IMR-90 (cell line): ENCODE results near the gene UBA52. TPM values are rescaled to one million over a fixed set of nuclear protein-coding genes. Genes with fewer than 3 reads are reported as not detected.

Experiments
- ATAC-seq: fragments of 200-7000 bp; cut with Tn5 transposase; 2 replicates; pipeline ENCODE4 v1.9.1; 2020; ENCODE audit warnings: low read depth, mild to moderate bottlenecking, moderate library complexity
- BruUV-seq: library from RNA; stranded (reverse); fragments of 400-500 nt; replicated peaks from 2 replicates; lab custom pipeline; 2021; lab: Mats Ljungman, UMichigan
- CTCF ChIA-PET: fragments of 300-600 bp; formaldehyde crosslinking; extraction: SDS; loops from one replicate; lab custom pipeline; 2021; ENCODE audit warnings: antibody characterized with exemption; lab: Yijun Ruan, JAX
- POLR2A ChIA-PET: fragments of 300-600 bp; sonication (Branson Sonifier 250); formaldehyde crosslinking; loops from one replicate; lab custom pipeline; 2022; ENCODE audit warnings: antibody characterized with exemption; ENCODE audit not compliant: unreplicated experiment; lab: Charles Lee
- DNase-seq: peaks from one replicate; pipeline ENCODE4 v3.0.0; 2013
- H2AFZ ChIP-seq: replicated peaks from 2 replicates; pipeline ENCODE3; 2013; ENCODE audit warnings: low read length, mild to moderate bottlenecking; ENCODE audit not compliant: poor library complexity
- H2AK5ac ChIP-seq: 2 replicates; pipeline ENCODE4 v1.6.1; 2013; ENCODE audit warnings: low read depth, low read length, inconsistent platforms
- H2AK9ac ChIP-seq: replicated peaks from 2 replicates; pipeline ENCODE3; 2013; ENCODE audit warnings: mild to moderate bottlenecking, low read depth, low read length, moderate library complexity; ENCODE audit not compliant: poor library complexity
- H2BK120ac ChIP-seq: 2 replicates; pipeline ENCODE4 v1.6.1; 2013; ENCODE audit warnings: low read depth, low read length, inconsistent platforms
- H2BK15ac ChIP-seq: 3 replicates; pipeline ENCODE4 v1.6.1; 2013; ENCODE audit warnings: low read depth, low read length, inconsistent platforms
- H2BK20ac ChIP-seq: 2 replicates; pipeline ENCODE4 v1.6.1; 2013; ENCODE audit warnings: low read depth, mild to moderate bottlenecking, inconsistent platforms, low read length, moderate library complexity
- H2BK5ac ChIP-seq: 2 replicates; pipeline ENCODE4 v1.6.1; 2013; ENCODE audit warnings: mild to moderate bottlenecking, low read depth, low read length, inconsistent platforms; ENCODE audit not compliant: poor library complexity, severe bottlenecking
- H3K14ac ChIP-seq: replicated peaks from 2 replicates; pipeline ENCODE4 v1.6.1; 2013; ENCODE audit warnings: low read depth, low read length, inconsistent platforms
- H3K18ac ChIP-seq: 2 replicates; pipeline ENCODE4 v1.6.1; 2013; ENCODE audit warnings: low read depth, low read length, control low read depth
- H3K23ac ChIP-seq: 2 replicates; pipeline ENCODE4 v1.6.1; 2013; ENCODE audit warnings: low read depth, low read length, inconsistent platforms
- H3K27ac ChIP-seq: 2 replicates; pipeline ENCODE4 v1.5.1; 2013; ENCODE audit warnings: mild to moderate bottlenecking, control low read depth, low read length; ENCODE audit not compliant: insufficient read depth
- H3K27me3 ChIP-seq: 2 replicates; pipeline ENCODE4 v1.6.1; 2013; ENCODE audit warnings: low read length; ENCODE audit not compliant: control insufficient read depth, insufficient read depth
- H3K36me3 ChIP-seq: 2 replicates; pipeline ENCODE4 v1.6.1; 2013; ENCODE audit warnings: low read length, mixed read lengths; ENCODE audit not compliant: control insufficient read depth, insufficient read depth
- H3K4ac ChIP-seq: 2 replicates; pipeline ENCODE4 v1.6.1; 2013; ENCODE audit warnings: low read depth, low read length, inconsistent platforms
- H3K4me1 ChIP-seq: 2 replicates; pipeline ENCODE4 v1.6.1; 2013; ENCODE audit warnings: low read length, mixed read lengths; ENCODE audit not compliant: control insufficient read depth, insufficient read depth
- H3K4me2 ChIP-seq: 2 replicates; pipeline ENCODE4 v1.6.1; 2013; ENCODE audit warnings: low read depth, mild to moderate bottlenecking, control low read depth, low read length, moderate library complexity
- H3K4me3 ChIP-seq: 2 replicates; pipeline ENCODE4 v1.5.1; 2013; ENCODE audit warnings: low read depth, mild to moderate bottlenecking, control low read depth, low read length, moderate library complexity; ENCODE audit not compliant: insufficient read depth
- H3K56ac ChIP-seq: 2 replicates; pipeline ENCODE4 v1.6.1; 2013; ENCODE audit warnings: low read length, inconsistent platforms; ENCODE audit not compliant: insufficient read depth; ENCODE audit errors: extremely low read depth
- H3K79me1 ChIP-seq, 2 experiments: 2 replicates each; pipeline ENCODE4 v1.6.1; 2013; ENCODE audit warnings: low read length in 2 of 2, inconsistent platforms in 1 of 2, low read depth in 1 of 2
- H3K9ac ChIP-seq: 2 replicates; pipeline ENCODE4 v1.6.1; 2013; ENCODE audit warnings: low read depth, low read length, control low read depth
- H3K9me1 ChIP-seq: 2 replicates; pipeline ENCODE4 v1.6.1; 2013; ENCODE audit warnings: low read length, inconsistent platforms; ENCODE audit not compliant: insufficient read depth
- H3K9me3 ChIP-seq: 2 replicates; pipeline ENCODE4 v1.6.1; 2013; ENCODE audit warnings: low read length; ENCODE audit not compliant: control insufficient read depth, insufficient read depth
- H4K20me1 ChIP-seq: 2 replicates; pipeline ENCODE4 v1.6.1; 2013; ENCODE audit warnings: low read length, inconsistent platforms; ENCODE audit not compliant: insufficient read depth
- H4K5ac ChIP-seq: 2 replicates; pipeline ENCODE4 v1.6.1; 2013; ENCODE audit warnings: mild to moderate bottlenecking, low read depth, low read length, control low read depth
- H4K8ac ChIP-seq, 2 experiments: 2 replicates each; pipeline ENCODE4 v1.6.1; 2013; ENCODE audit warnings: low read depth in 2 of 2, low read length in 2 of 2, control low read depth in 1 of 2, inconsistent platforms in 1 of 2
- H4K91ac ChIP-seq: 2 replicates; pipeline ENCODE4 v1.6.1; 2013; ENCODE audit warnings: low read depth, low read length, inconsistent platforms; ENCODE audit not compliant: insufficient read depth
- BHLHE40 ChIP-seq: fragments of 150-350 bp; IDR thresholded peaks from 2 replicates; pipeline ENCODE4 v1.6.1; 2016; ENCODE audit warnings: mild to moderate bottlenecking, low read depth, low read length
- CEBPB ChIP-seq: IDR thresholded peaks from 2 replicates; pipeline ENCODE4 v1.6.1; 2012; ENCODE audit warnings: low read depth, low read length, improper control_type of control experiment
- CHD1 ChIP-seq: IDR thresholded peaks from 2 replicates; pipeline ENCODE4 v1.6.1; 2012; ENCODE audit warnings: low read depth, low read length, improper control_type of control experiment
- CTCF ChIP-seq: conservative IDR thresholded peaks from 2 replicates; pipeline ENCODE4 v1.5.1; 2012; ENCODE audit warnings: mild to moderate bottlenecking, low read depth, low read length, improper control_type of control experiment
- FOS ChIP-seq: fragments of 150-350 bp; IDR thresholded peaks from 2 replicates; pipeline ENCODE4 v1.6.1; 2016; ENCODE audit warnings: low read depth, low read length
- MAFK ChIP-seq: IDR thresholded peaks from 2 replicates; pipeline ENCODE4 v1.6.1; 2012; ENCODE audit warnings: low read depth, low read length, improper control_type of control experiment
- MAZ ChIP-seq: IDR thresholded peaks from 2 replicates; pipeline ENCODE4 v1.6.1; 2012; ENCODE audit warnings: low read depth, mild to moderate bottlenecking, low read length, improper control_type of control experiment, moderate library complexity, borderline replicate concordance
- MXI1 ChIP-seq: IDR thresholded peaks from 2 replicates; pipeline ENCODE4 v1.6.1; 2012; ENCODE audit warnings: low read depth, mild to moderate bottlenecking, low read length, moderate library complexity, borderline replicate concordance
- NFE2L2 ChIP-seq: fragments of 150-350 bp; IDR thresholded peaks from 2 replicates; pipeline ENCODE4 v1.6.1; 2016; ENCODE audit warnings: low read depth, mild to moderate bottlenecking, low read length
- POLR2A ChIP-seq: IDR thresholded peaks from 2 replicates; pipeline ENCODE4 v1.6.1; 2012; ENCODE audit warnings: mild to moderate bottlenecking, low read depth, low read length
- RAD21 ChIP-seq: IDR thresholded peaks from 2 replicates; pipeline ENCODE4 v1.6.1; 2012; ENCODE audit warnings: low read length, improper control_type of control experiment
- RCOR1 ChIP-seq: IDR thresholded peaks from 2 replicates; pipeline ENCODE4 v1.6.1; 2012; ENCODE audit warnings: mild to moderate bottlenecking, low read length, improper control_type of control experiment; ENCODE audit not compliant: insufficient replicate concordance
- RFX5 ChIP-seq: IDR thresholded peaks from 2 replicates; pipeline ENCODE4 v1.8.0; 2012; ENCODE audit warnings: low read depth, mild to moderate bottlenecking, low read length, moderate library complexity
- SMC3 ChIP-seq: fragments of 150-350 bp; IDR thresholded peaks from 2 replicates; pipeline ENCODE4 v1.6.1; 2016; ENCODE audit warnings: low read depth, mild to moderate bottlenecking, antibody characterized with exemption, low read length, moderate library complexity
- WGBS, 2 experiments: methylation state at CpG; one replicate each; pipeline versions ENCODE4 v1.1.5 to v1.1.7; 2013; ENCODE audit warnings: missing lambda C conversion rate in 2 of 2; ENCODE audit not compliant: insufficient read length in 1 of 2; ENCODE audit errors: extremely low coverage in 2 of 2; 5-methylcytosine and 5-hydroxymethylcytosine counted together
- dilution Hi-C: fragments of 300-500 bp; cut with HindIII; formaldehyde crosslinking; loops from one replicate; pipeline ENCODE4 v1.14.3; 2018; ENCODE audit warnings: low sequenced_read_pairs; ENCODE audit not compliant: unreplicated experiment
- in situ Hi-C: fragments of 300-500 bp; cut with MboI; formaldehyde crosslinking; loops from 3 replicates; pipeline ENCODE4 v1.14.3; 2019; ENCODE audit warnings: low sequenced_read_pairs, inconsistent platforms, mixed read lengths
- intact Hi-C: fragments of 100-400 bp; cut with micrococcal nuclease; formaldehyde crosslinking; loops from 2 replicates; pipeline ENCODE4 v1.10.0; 2022
- polyA plus RNA-seq, 3 experiments: library from polyadenylated mRNA; depleted of rRNA; stranded (reverse); fragments of >200 nt; gene quantifications; 2 replicates each; pipeline ENCODE4 v1.2.3, GENCODE V29; 2012; ENCODE audit warnings: low replicate concordance in 1 of 3
- total RNA-seq: library from RNA; depleted of rRNA; stranded (reverse); fragments of >200 nt; gene quantifications from 2 replicates; pipeline ENCODE4 v1.2.3, GENCODE V29; 2012
- TF ChIP-seq, protein P1 (sequence below): fragments of 150-350 bp; IDR thresholded peaks from 2 replicates; pipeline ENCODE4 v1.6.1; 2017; ENCODE audit warnings: mild to moderate bottlenecking, antibody characterized with exemption, low read length, low read depth
- TF ChIP-seq, protein P2 (sequence below): fragments of 150-350 bp; IDR thresholded peaks from 2 replicates; pipeline ENCODE4 v1.6.1; 2016; ENCODE audit warnings: low read depth, mild to moderate bottlenecking, low read length, moderate library complexity, borderline replicate concordance

UBA52 gene
- total and polyA plus RNA-seq, 2 of the 4 experiments (the other 2 are of a cell fraction) = 1,030 to 3,008 TPM

DNA sequence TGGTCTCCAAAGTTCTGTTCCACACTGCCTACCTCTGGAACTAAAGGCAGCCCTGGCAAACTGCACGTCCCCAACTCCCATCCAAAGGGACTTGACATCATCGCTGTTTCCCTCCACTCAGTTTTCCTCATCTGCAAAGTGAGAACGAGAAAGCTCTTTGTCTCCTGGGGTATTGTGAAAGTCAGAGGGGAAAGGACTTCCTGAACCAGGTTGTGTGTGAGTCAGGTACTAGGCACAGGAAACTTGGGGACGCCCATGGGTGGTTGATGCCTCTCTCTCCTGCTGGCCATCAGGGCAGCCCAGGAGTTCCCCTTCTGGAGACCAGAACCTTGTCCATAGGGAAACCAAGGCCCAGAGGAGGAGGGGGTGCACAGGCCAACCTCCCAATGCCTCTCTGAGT, 30.2 kb downstream of the UBA52 start:
- no peak overlapping the region for H3K14ac ChIP-seq
- no CpG with 5 or more reads among the region's 4 CpGs for WGBS, 2 experiments
- H4K20me1 ChIP-seq = peaks cover 5% of the 10 kb centered on the region; the same call in 1 of the 2 replicates
- no peak overlapping the region for H3K9ac ChIP-seq
- H3K27ac ChIP-seq = no peak overlapping the region
- H3K23ac ChIP-seq = no peak overlapping the region
- no peak overlapping the region for H2BK15ac ChIP-seq
- no peak overlapping the region for H3K56ac ChIP-seq
- H3K4me3 ChIP-seq = no peak overlapping the region
- ATAC-seq = no peak
- no TSS peak for BruUV-seq
- no peak overlapping the region for H4K8ac ChIP-seq
- no peaks in the 10 kb centered on the region; the same call in 1 of the 2 replicates for H3K4me1 ChIP-seq
- ChIA-PET CTCF (no interaction called here), POLR2A (no interaction called here)
- no peak overlapping the region for H2AK5ac ChIP-seq
- no peaks in the 10 kb centered on the region for H3K9me1 ChIP-seq
- H3K9me3 ChIP-seq = no peaks in the 10 kb centered on the region
- intact Hi-C loops = no loop called here
- no peak overlapping the region for H2AFZ ChIP-seq
- H3K4ac ChIP-seq = no peak overlapping the region
- H2BK5ac ChIP-seq = no peak overlapping the region
- dilution Hi-C loops = no loop called here
- H3K4me2 ChIP-seq = no peak overlapping the region
- H3K36me3 ChIP-seq = no peaks in the 10 kb centered on the region
- H2AK9ac ChIP-seq = no peak overlapping the region
- in situ Hi-C loops = no loop called here
- no peaks in the 10 kb centered on the region for H3K79me1 ChIP-seq
- H4K91ac ChIP-seq = no peak overlapping the region
- H2BK20ac ChIP-seq = no peak overlapping the region
- DNase-seq = no peak
- H2BK120ac ChIP-seq = no peak overlapping the region
- TF ChIP-seq, protein P1, sequence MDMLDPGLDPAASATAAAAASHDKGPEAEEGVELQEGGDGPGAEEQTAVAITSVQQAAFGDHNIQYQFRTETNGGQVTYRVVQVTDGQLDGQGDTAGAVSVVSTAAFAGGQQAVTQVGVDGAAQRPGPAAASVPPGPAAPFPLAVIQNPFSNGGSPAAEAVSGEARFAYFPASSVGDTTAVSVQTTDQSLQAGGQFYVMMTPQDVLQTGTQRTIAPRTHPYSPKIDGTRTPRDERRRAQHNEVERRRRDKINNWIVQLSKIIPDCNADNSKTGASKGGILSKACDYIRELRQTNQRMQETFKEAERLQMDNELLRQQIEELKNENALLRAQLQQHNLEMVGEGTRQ = no peak
- TF ChIP-seq FOS = no peak
- TF ChIP-seq, protein P2, sequence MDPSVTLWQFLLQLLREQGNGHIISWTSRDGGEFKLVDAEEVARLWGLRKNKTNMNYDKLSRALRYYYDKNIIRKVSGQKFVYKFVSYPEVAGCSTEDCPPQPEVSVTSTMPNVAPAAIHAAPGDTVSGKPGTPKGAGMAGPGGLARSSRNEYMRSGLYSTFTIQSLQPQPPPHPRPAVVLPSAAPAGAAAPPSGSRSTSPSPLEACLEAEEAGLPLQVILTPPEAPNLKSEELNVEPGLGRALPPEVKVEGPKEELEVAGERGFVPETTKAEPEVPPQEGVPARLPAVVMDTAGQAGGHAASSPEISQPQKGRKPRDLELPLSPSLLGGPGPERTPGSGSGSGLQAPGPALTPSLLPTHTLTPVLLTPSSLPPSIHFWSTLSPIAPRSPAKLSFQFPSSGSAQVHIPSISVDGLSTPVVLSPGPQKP = no peak
- no peak for TF ChIP-seq MAFK
- no peak for TF ChIP-seq POLR2A
- TF ChIP-seq CEBPB = no peak
- TF ChIP-seq CHD1 = no peak
- TF ChIP-seq BHLHE40 = no peak
- no peak for TF ChIP-seq RCOR1
- no peak for TF ChIP-seq MXI1
- no peak for TF ChIP-seq RFX5
- TF ChIP-seq NFE2L2 = no peak
- TF ChIP-seq MAZ = no peak
- TF ChIP-seq RAD21 = no peak
- no peak for TF ChIP-seq CTCF
- no peak for TF ChIP-seq SMC3
- no peak overlapping the region for H4K5ac ChIP-seq
- H3K27me3 ChIP-seq = peaks cover 35% of the 10 kb centered on the region
- no peak overlapping the region for H3K18ac ChIP-seq
